ACHN (cell line): ENCODE measurements around the gene GAS2L1.

Experiments
- DNase-seq: peaks from one replicate; pipeline ENCODE4 v3.0.0-alpha.2; 2015
- in situ Hi-C: cut with HindIII; loops from 2 replicates; pipeline ENCODE4 v1.10.0; 2017; ENCODE audit warnings: low sequenced_read_pairs, low pct_ligation_motif_present, low pct_unique_long_range_greater_than_20kb

The GAS2L1 gene

GRCh38 chr22:29306835-29307595, 565 bp downstream of the GAS2L1 start:
- in situ Hi-C loops, result no loop called here
- peak; percentile 75 for DNase-seq

- DNase-seq, result no peak
- in situ Hi-C loops, result no loop called here
Observed at GRCh38 chr22:29307596-29308147, 1.2 kb downstream of the GAS2L1 start.

- DNase-seq, result no peak
- in situ Hi-C loops, result no loop called here
Observed at GRCh38 chr22:29308148-29308790, 1.8 kb downstream of the GAS2L1 start.

GRCh38 chr22:29308791-29309262, 2.4 kb downstream of the GAS2L1 start:
- DNase-seq, result no peak
- in situ Hi-C loops, result no loop called here

- in situ Hi-C loops, result no loop called here
- no peak for DNase-seq
Observed at GRCh38 chr22:29309332-29310064, 3.0 kb downstream of the GAS2L1 start.

GRCh38 chr22:29310065-29310862, 3.8 kb downstream of the GAS2L1 start:
- no peak for DNase-seq
- in situ Hi-C loops, result no loop called here

GRCh38 chr22:29310863-29311339, 4.5 kb downstream of the GAS2L1 start:
- DNase-seq, result peak; percentile 91
- in situ Hi-C loops, result no loop called here

GRCh38 chr22:29311464-29312217, 5.2 kb downstream of the GAS2L1 start:
- DNase-seq, result no peak
- in situ Hi-C loops, result no loop called here

GRCh38 chr22:29312218-29313125, 6.0 kb downstream of the GAS2L1 start:
- in situ Hi-C loops, result no loop called here
- no peak for DNase-seq

- in situ Hi-C loops, result no loop called here
Observed at GRCh38 chr22:29313126-29313575, 6.7 kb downstream of the GAS2L1 start.

GRCh38 chr22:29313576-29314466, 7.4 kb downstream of the GAS2L1 start:
- DNase-seq, result no peak
- in situ Hi-C loops, result no loop called here

More at GRCh38 chr22:29313126-29313575, 6.7 kb downstream of the GAS2L1 start:
- DNase-seq, result no peak

- no peak for DNase-seq
- in situ Hi-C loops, result no loop called here
Observed at GRCh38 chr22:29314537-29315285, 8.3 kb downstream of the GAS2L1 start.

- no peak for DNase-seq
- in situ Hi-C loops, result no loop called here
Observed at GRCh38 chr22:29315286-29316140, 9.1 kb downstream of the GAS2L1 start, which contains the start of gene RASL10A. TSS of gene RASL10A (minus strand) at chr22:29315697. CDS start at chr22:29315246, 451 bp downstream.
